Measurements from ENCODE around the gene CPNE2. TPM values are rescaled to one million over a fixed set of nuclear protein-coding genes. Genes with fewer than 3 reads are reported as not detected.

The CPNE2 gene
- total and polyA plus RNA-seq, 2 of the 8 experiments (the other 6 are each of a cell fraction or from before 2014, with no cell fraction given), result 10.6 to 39.5 TPM

DNA sequence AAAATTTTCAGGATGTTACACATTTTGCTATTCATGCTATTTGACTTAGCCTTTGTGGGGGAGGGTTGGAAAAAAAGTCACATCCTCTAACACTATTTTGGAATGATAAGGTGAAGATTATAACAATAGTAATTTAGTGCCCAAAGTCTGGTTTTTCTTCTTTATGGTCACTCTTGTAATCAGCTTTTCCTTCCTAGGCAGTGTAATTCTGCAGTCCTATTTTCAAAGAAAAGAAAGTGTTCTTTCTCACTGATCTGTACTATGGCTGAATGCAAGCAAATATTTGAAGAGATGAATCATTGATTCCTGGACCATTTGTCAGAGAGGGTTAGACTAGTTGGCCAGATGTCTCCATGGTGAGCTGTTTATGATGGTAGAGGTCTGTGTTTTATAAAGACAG is 102.1 kb downstream of the CPNE2 start (continued):
- TF ChIP-seq, protein P1, sequence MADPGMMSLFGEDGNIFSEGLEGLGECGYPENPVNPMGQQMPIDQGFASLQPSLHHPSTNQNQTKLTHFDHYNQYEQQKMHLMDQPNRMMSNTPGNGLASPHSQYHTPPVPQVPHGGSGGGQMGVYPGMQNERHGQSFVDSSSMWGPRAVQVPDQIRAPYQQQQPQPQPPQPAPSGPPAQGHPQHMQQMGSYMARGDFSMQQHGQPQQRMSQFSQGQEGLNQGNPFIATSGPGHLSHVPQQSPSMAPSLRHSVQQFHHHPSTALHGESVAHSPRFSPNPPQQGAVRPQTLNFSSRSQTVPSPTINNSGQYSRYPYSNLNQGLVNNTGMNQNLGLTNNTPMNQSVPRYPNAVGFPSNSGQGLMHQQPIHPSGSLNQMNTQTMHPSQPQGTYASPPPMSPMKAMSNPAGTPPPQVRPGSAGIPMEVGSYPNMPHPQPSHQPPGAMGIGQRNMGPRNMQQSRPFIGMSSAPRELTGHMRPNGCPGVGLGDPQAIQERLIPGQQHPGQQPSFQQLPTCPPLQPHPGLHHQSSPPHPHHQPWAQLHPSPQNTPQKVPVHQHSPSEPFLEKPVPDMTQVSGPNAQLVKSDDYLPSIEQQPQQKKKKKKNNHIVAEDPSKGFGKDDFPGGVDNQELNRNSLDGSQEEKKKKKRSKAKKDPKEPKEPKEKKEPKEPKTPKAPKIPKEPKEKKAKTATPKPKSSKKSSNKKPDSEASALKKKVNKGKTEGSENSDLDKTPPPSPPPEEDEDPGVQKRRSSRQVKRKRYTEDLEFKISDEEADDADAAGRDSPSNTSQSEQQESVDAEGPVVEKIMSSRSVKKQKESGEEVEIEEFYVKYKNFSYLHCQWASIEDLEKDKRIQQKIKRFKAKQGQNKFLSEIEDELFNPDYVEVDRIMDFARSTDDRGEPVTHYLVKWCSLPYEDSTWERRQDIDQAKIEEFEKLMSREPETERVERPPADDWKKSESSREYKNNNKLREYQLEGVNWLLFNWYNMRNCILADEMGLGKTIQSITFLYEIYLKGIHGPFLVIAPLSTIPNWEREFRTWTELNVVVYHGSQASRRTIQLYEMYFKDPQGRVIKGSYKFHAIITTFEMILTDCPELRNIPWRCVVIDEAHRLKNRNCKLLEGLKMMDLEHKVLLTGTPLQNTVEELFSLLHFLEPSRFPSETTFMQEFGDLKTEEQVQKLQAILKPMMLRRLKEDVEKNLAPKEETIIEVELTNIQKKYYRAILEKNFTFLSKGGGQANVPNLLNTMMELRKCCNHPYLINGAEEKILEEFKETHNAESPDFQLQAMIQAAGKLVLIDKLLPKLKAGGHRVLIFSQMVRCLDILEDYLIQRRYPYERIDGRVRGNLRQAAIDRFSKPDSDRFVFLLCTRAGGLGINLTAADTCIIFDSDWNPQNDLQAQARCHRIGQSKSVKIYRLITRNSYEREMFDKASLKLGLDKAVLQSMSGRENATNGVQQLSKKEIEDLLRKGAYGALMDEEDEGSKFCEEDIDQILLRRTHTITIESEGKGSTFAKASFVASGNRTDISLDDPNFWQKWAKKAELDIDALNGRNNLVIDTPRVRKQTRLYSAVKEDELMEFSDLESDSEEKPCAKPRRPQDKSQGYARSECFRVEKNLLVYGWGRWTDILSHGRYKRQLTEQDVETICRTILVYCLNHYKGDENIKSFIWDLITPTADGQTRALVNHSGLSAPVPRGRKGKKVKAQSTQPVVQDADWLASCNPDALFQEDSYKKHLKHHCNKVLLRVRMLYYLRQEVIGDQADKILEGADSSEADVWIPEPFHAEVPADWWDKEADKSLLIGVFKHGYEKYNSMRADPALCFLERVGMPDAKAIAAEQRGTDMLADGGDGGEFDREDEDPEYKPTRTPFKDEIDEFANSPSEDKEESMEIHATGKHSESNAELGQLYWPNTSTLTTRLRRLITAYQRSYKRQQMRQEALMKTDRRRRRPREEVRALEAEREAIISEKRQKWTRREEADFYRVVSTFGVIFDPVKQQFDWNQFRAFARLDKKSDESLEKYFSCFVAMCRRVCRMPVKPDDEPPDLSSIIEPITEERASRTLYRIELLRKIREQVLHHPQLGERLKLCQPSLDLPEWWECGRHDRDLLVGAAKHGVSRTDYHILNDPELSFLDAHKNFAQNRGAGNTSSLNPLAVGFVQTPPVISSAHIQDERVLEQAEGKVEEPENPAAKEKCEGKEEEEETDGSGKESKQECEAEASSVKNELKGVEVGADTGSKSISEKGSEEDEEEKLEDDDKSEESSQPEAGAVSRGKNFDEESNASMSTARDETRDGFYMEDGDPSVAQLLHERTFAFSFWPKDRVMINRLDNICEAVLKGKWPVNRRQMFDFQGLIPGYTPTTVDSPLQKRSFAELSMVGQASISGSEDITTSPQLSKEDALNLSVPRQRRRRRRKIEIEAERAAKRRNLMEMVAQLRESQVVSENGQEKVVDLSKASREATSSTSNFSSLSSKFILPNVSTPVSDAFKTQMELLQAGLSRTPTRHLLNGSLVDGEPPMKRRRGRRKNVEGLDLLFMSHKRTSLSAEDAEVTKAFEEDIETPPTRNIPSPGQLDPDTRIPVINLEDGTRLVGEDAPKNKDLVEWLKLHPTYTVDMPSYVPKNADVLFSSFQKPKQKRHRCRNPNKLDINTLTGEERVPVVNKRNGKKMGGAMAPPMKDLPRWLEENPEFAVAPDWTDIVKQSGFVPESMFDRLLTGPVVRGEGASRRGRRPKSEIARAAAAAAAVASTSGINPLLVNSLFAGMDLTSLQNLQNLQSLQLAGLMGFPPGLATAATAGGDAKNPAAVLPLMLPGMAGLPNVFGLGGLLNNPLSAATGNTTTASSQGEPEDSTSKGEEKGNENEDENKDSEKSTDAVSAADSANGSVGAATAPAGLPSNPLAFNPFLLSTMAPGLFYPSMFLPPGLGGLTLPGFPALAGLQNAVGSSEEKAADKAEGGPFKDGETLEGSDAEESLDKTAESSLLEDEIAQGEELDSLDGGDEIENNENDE (IDR thresholded peaks at IDR 0.05; ENCODE audit: insufficient replicate concordance, low read length), result no peak
- TF ChIP-seq CTBP2 (IDR thresholded peaks at IDR 0.05; ENCODE audit: borderline replicate concordance, insufficient read depth, insufficient read length, low read length), result no peak
- TF ChIP-seq SIX5 (IDR thresholded peaks at IDR 0.05; ENCODE audit: low read depth, low read length), result no peak
- TF ChIP-seq, protein P2, sequence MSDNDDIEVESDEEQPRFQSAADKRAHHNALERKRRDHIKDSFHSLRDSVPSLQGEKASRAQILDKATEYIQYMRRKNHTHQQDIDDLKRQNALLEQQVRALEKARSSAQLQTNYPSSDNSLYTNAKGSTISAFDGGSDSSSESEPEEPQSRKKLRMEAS (IDR thresholded peaks at IDR 0.05), result no peak
- no peak for TF ChIP-seq RAD21 (IDR thresholded peaks at IDR 0.05 in 1 of 2, conservative IDR thresholded peaks at IDR 0.05 in 1 of 2; ENCODE audit: low read depth in 2 of 2, low read length in 2 of 2)
- no peak for TF ChIP-seq POU5F1 (IDR thresholded peaks at IDR 0.05; ENCODE audit: low read depth, low read length)
- TF ChIP-seq TAF7 (optimal IDR thresholded peaks at IDR 0.05; ENCODE audit: borderline replicate concordance, low read depth, low read length), result no peak
- TF ChIP-seq SAP30 (IDR thresholded peaks at IDR 0.05; ENCODE audit: insufficient read depth, insufficient replicate concordance, low read length), result no peak
- TF ChIP-seq EZH2 (IDR thresholded peaks at IDR 0.05; ENCODE audit: low read depth, low read length, severe bottlenecking), result no peak
- no peak for TF ChIP-seq TBP (IDR thresholded peaks at IDR 0.05; ENCODE audit: low read depth, low read length)
- no peak for TF ChIP-seq CHD2 (IDR thresholded peaks at IDR 0.05; ENCODE audit: low read length)
